Measurements from ENCODE around the gene RTCA. TPM values are rescaled to one million over a fixed set of nuclear protein-coding genes. Genes with fewer than 3 reads are reported as not detected.
"Not testable (repeated sequence)": the region's sequence is repeated elsewhere in the genome, so short reads cannot be mapped to it uniquely, and the experiment has no call there.

The RTCA gene
- total RNA-seq, 1 donor from 2014 or later, result 49.7 TPM

DNA sequence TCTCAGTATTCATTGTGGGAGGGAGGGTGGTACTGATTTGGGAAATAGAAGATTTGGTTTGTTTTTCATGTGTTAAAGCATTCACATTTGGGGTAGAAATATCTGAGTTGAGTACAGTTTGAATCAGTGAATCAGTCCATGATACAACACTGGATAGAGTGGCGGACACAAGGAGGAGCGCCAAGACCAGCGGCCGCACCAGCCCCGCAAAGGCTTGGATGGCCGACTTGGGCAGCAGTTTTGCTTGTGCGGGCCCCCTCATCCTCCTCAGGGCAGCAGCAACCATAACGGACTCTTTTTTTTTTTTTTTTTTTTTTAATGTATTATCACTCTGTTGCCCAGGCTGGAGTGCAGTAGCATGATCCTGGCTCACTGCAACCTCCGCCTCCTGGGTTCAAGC lies 66.3 kb downstream of the RTCA start:
- Mint-ChIP-seq H3K27ac (ENCODE audit: unreplicated experiment) (no peak overlapping the region), H3K4me3 (ENCODE audit: unreplicated experiment) (no peak overlapping the region), H3K27me3 (ENCODE audit: unreplicated experiment) (no peaks in the 10 kb centered on the region)

GRCh38 chr1:100335436-100335835 lies 69.4 kb downstream of the RTCA start:
- no peaks in the 10 kb centered on the region for H3K4me1 Mint-ChIP-seq (ENCODE audit: low read depth, unreplicated experiment)
- DNase-seq, result no peak
- H3K9me3 Mint-ChIP-seq (ENCODE audit: unreplicated experiment), result peaks cover 2% of the 10 kb centered on the region
- H3K36me3 Mint-ChIP-seq (ENCODE audit: unreplicated experiment), result no peaks in the 10 kb centered on the region
- TF ChIP-seq, protein P1, sequence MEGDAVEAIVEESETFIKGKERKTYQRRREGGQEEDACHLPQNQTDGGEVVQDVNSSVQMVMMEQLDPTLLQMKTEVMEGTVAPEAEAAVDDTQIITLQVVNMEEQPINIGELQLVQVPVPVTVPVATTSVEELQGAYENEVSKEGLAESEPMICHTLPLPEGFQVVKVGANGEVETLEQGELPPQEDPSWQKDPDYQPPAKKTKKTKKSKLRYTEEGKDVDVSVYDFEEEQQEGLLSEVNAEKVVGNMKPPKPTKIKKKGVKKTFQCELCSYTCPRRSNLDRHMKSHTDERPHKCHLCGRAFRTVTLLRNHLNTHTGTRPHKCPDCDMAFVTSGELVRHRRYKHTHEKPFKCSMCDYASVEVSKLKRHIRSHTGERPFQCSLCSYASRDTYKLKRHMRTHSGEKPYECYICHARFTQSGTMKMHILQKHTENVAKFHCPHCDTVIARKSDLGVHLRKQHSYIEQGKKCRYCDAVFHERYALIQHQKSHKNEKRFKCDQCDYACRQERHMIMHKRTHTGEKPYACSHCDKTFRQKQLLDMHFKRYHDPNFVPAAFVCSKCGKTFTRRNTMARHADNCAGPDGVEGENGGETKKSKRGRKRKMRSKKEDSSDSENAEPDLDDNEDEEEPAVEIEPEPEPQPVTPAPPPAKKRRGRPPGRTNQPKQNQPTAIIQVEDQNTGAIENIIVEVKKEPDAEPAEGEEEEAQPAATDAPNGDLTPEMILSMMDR (IDR thresholded peaks at IDR 0.05; ENCODE audit: partially characterized antibody, unreplicated experiment), result no peak
- no peak overlapping the region for H3K27ac Mint-ChIP-seq (ENCODE audit: unreplicated experiment)
- H3K27me3 Mint-ChIP-seq (ENCODE audit: unreplicated experiment), result no peaks in the 10 kb centered on the region
- H3K4me3 Mint-ChIP-seq (ENCODE audit: unreplicated experiment), result no peak overlapping the region

More for the DNA sequence above, 66.3 kb downstream of the RTCA start:
- TF ChIP-seq, protein P1 (IDR thresholded peaks at IDR 0.05; ENCODE audit: partially characterized antibody, unreplicated experiment), result no peak
- no peaks in the 10 kb centered on the region for H3K4me1 Mint-ChIP-seq (ENCODE audit: low read depth, unreplicated experiment)
- DNase-seq, result no peak
- H3K9me3 Mint-ChIP-seq (ENCODE audit: unreplicated experiment), result peaks cover 2% of the 10 kb centered on the region
- H3K36me3 Mint-ChIP-seq (ENCODE audit: unreplicated experiment), result no peaks in the 10 kb centered on the region

DNA sequence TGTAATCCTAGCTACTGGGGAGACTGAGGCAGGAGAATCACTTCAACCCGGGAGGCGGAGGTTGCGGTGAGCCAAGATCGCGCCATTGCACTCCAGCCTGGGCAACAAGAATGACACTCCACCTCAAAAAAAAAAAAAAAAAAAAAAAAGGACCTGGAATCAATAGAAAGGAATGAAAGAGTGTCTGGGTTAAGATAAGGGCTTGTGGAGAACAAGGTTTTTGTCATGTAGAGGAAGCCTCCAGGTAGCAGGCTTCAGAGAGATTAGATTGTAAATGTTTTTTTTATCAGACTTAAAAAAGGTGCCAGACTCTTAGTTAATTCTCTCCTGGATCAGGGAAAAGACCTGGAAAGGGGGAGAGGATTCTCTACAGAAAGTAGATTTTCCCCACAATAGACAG lies 71.9 kb downstream of the RTCA start:
- H3K27ac Mint-ChIP-seq (ENCODE audit: unreplicated experiment); H3K27me3 Mint-ChIP-seq (ENCODE audit: unreplicated experiment); H3K9me3 Mint-ChIP-seq (ENCODE audit: unreplicated experiment); H3K4me3 Mint-ChIP-seq (ENCODE audit: unreplicated experiment); H3K4me1 Mint-ChIP-seq (ENCODE audit: low read depth, unreplicated experiment); H3K36me3 Mint-ChIP-seq (ENCODE audit: unreplicated experiment); DNase-seq: not testable (repeated sequence)

- H3K27me3 Mint-ChIP-seq (ENCODE audit: unreplicated experiment); H3K4me1 Mint-ChIP-seq (ENCODE audit: low read depth, unreplicated experiment); DNase-seq; H3K9me3 Mint-ChIP-seq (ENCODE audit: unreplicated experiment); H3K27ac Mint-ChIP-seq (ENCODE audit: unreplicated experiment); H3K4me3 Mint-ChIP-seq (ENCODE audit: unreplicated experiment); H3K36me3 Mint-ChIP-seq (ENCODE audit: unreplicated experiment): not testable (repeated sequence)
Measured at GRCh38 chr1:100339735-100340134, 73.7 kb downstream of the RTCA start.

GRCh38 chr1:100340494-100340893 lies 74.5 kb downstream of the RTCA start:
- no peak overlapping the region for H3K27ac Mint-ChIP-seq (ENCODE audit: unreplicated experiment)
- H3K4me3 Mint-ChIP-seq (ENCODE audit: unreplicated experiment), result no peak overlapping the region
- TF ChIP-seq, protein P1 (IDR thresholded peaks at IDR 0.05; ENCODE audit: partially characterized antibody, unreplicated experiment), result no peak
- no peaks in the 10 kb centered on the region for H3K36me3 Mint-ChIP-seq (ENCODE audit: unreplicated experiment)
- H3K4me1 Mint-ChIP-seq (ENCODE audit: low read depth, unreplicated experiment), result no peaks in the 10 kb centered on the region
- no peak for DNase-seq
- H3K9me3 Mint-ChIP-seq (ENCODE audit: unreplicated experiment), result peaks cover 2% of the 10 kb centered on the region
- H3K27me3 Mint-ChIP-seq (ENCODE audit: unreplicated experiment), result no peaks in the 10 kb centered on the region

DNA sequence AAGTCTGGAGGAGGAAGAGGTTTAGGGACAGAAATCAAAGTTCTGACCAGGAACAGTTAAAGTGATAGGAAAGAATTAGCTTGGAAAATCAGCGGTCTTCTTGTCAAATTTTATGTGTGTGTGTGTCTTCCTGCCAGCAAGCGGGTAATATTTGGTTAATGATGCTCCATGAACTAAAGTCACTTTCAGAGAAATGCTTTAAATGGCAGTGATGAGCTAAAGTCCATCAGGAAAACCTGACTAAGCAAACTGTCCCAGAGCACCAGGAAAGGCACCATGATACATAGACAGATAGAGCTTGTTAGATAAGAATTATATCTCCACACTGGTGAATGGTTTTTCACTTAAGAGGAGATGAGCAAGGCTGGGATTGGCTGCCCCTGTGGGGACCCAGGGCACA lies 76.3 kb downstream of the RTCA start:
- no peaks in the 10 kb centered on the region for H3K27me3 Mint-ChIP-seq (ENCODE audit: unreplicated experiment)

More for the DNA sequence above, 76.3 kb downstream of the RTCA start:
- no peak for DNase-seq
- H3K36me3 Mint-ChIP-seq (ENCODE audit: unreplicated experiment), result no peaks in the 10 kb centered on the region
- H3K9me3 Mint-ChIP-seq (ENCODE audit: unreplicated experiment), result no peaks in the 10 kb centered on the region
- H3K27ac Mint-ChIP-seq (ENCODE audit: unreplicated experiment), result no peak overlapping the region
- no peaks in the 10 kb centered on the region for H3K4me1 Mint-ChIP-seq (ENCODE audit: low read depth, unreplicated experiment)
- H3K4me3 Mint-ChIP-seq (ENCODE audit: unreplicated experiment), result no peak overlapping the region
- TF ChIP-seq, protein P1 (IDR thresholded peaks at IDR 0.05; ENCODE audit: partially characterized antibody, unreplicated experiment), result no peak

Small RNA genes lying within 50 kb of the gene (microRNA-seq; reads per million reads assigned to microRNA genes)
- not detected for gene MIR553 (ENCODE audit: unreplicated experiment)

Other genes starting within 250 kb of the RTCA start
- gene SASS6, start 133.3 kb upstream of the RTCA start, total RNA-seq (ENCODE audit: unreplicated experiment), result 4.0 TPM
- 11.4 TPM for gene TRMT13, start 133.1 kb upstream of the RTCA start, total RNA-seq (ENCODE audit: unreplicated experiment)
- gene LRRC39, start 88.0 kb upstream of the RTCA start, total RNA-seq (ENCODE audit: unreplicated experiment), result 2.1 TPM
- gene DBT, start 16.4 kb upstream of the RTCA start, total RNA-seq (ENCODE audit: unreplicated experiment), result 11.4 TPM
- gene CDC14A, start 86.3 kb downstream of the RTCA start, total RNA-seq (ENCODE audit: unreplicated experiment), result 9.2 TPM